Right atrium auricular region (tissue), 2 donors: ENCODE results near the gene MOV10L1. TPM values are rescaled to one million over a fixed set of nuclear protein-coding genes. Genes with fewer than 3 reads are reported as not detected.
"Not testable (repeated sequence)": the region's sequence is repeated elsewhere in the genome, so short reads cannot be mapped to it uniquely, and the experiment has no call there.

Source experiments
- DNase-seq: peaks from one replicate; pipeline ENCODE4 v3.0.0-alpha.2; 2019; ENCODE audit warnings: low spot score
- H3K27ac ChIP-seq, 2 donors: fragments of 200-600 bp; sonication (generic); 1 replicate in 1 of 2; 2 replicates in 1 of 2; pipeline ENCODE4 v1.5.1; 2016 to 2019
- H3K27me3 ChIP-seq, 2 donors: fragments of 200-600 bp; sonication (generic); one replicate each; pipeline versions ENCODE4 v1.5.1 to v1.6.0; 2017 to 2019
- H3K36me3 ChIP-seq: fragments of 200-600 bp; sonication (generic); one replicate; pipeline ENCODE4 v1.5.1; 2016
- H3K4me1 ChIP-seq, 2 donors: fragments of 200-600 bp; sonication (generic); one replicate each; pipeline versions ENCODE4 v1.5.1 to v1.6.0; 2017 to 2019
- H3K4me3 ChIP-seq, 2 donors: fragments of 200-600 bp; sonication (generic); 1 replicate in 1 of 2; 2 replicates in 1 of 2; pipeline ENCODE4 v1.5.1; 2017 to 2019; ENCODE audit warnings: mild to moderate bottlenecking in 1 of 2, moderate library complexity in 1 of 2
- H3K9me3 ChIP-seq, 2 donors: fragments of 200-600 bp; sonication (generic); one replicate each; pipeline ENCODE4 v1.5.1; 2019
- total RNA-seq, 2 donors: library from RNA; depleted of rRNA; stranded (reverse); fragments of >200 nt; gene quantifications; one replicate each; pipeline ENCODE4 v1.1.0, GENCODE V29; 2016
- TF ChIP-seq, protein P1 (sequence below), 2 donors: fragments of 200-600 bp; sonication (generic); IDR thresholded peaks; one replicate each; pipeline ENCODE4 v1.5.1; 2019; ENCODE audit warnings: antibody characterized with exemption in 2 of 2

Gene MOV10L1
- total RNA-seq, 2 donors from 2014 or later: 0.43 to 1.1 TPM

DNA sequence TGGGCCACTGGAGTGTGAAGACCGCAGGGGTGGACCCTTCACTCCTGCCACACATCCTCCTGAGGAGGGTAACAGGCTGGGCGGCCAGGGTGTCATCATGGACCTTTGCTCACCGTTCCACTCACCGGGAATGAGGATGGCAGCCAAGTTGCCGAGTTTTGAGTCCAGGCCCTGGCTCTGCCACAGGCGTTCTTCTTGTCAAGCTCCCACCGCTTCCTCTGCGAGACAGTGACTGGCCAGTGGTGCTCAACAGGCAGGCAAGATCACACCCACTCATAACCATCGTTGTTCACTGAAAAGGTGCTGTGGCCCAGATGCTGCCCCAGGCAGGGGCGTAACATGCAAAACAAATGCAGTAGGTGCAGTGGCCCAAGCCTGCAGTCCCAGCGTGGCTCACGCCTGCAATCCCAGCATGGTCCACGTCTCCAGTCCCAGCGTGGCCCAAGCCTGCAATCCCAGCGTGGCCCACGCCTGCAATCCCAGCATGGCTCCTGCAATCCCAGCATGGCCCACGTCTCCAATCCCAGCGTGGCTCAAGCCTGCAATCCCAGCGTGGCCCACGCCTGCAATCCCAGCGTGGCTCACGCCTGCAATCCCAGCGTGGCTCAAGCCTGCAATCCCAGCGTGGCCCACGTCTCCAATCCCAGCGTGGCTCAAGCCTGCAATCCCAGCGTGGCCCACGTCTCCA is 75.8 kb downstream of the MOV10L1 start:
- no peak for DNase-seq
- Histone ChIP-seq H3K27me3 (no peaks in the 10 kb centered on the region), H3K9me3 (no peaks in the 10 kb centered on the region), H3K36me3 (no peaks in the 10 kb centered on the region), H3K4me3 (no peak overlapping the region), H3K4me1 (peaks cover 0 to 9% of the 10 kb centered on the region in 2 donors), H3K27ac (no peak overlapping the region)
- TF ChIP-seq, protein P1, sequence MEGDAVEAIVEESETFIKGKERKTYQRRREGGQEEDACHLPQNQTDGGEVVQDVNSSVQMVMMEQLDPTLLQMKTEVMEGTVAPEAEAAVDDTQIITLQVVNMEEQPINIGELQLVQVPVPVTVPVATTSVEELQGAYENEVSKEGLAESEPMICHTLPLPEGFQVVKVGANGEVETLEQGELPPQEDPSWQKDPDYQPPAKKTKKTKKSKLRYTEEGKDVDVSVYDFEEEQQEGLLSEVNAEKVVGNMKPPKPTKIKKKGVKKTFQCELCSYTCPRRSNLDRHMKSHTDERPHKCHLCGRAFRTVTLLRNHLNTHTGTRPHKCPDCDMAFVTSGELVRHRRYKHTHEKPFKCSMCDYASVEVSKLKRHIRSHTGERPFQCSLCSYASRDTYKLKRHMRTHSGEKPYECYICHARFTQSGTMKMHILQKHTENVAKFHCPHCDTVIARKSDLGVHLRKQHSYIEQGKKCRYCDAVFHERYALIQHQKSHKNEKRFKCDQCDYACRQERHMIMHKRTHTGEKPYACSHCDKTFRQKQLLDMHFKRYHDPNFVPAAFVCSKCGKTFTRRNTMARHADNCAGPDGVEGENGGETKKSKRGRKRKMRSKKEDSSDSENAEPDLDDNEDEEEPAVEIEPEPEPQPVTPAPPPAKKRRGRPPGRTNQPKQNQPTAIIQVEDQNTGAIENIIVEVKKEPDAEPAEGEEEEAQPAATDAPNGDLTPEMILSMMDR (IDR thresholded peaks at IDR 0.05): no peak

DNA sequence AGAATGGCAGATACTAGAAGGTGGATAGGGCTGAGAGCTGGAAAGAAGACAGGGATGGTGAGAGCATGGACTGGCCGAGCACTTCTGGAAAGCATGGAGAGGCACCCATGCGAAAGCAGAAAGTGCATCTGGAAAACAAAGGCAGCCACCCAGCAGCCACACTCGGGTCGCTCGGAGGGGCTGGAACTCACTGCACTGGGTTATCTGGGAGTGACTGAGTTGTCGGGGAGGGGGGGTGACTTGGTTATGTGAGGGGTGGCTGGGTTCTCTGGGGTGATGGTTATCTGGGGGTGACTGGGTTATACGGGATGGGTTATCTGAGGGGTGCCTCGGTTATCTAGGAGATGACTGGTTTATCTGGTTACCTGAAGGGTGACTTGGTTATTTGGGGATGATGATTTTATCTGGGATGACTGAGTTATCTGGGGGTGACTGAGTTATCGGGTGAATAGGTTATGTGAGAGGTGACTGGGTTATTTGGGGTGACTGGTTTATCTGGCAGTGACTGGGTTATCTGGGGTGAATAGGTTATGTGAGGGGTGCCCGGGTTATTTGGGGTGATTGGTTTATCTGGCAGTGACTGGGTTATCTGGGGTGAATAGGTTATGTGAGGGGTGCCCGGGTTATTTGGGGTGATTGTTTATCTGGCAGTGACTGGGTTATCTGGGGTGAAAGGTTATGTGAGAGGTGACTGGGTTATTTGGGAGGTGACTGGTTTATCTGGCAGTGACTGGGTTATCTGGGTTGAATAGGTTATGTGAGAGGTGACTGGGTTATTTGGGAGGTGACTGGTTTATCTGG is 78.1 kb downstream of the MOV10L1 start:
- no peak for DNase-seq
- no peaks in the 10 kb centered on the region for H3K27me3 ChIP-seq
- TF ChIP-seq, protein P1 (IDR thresholded peaks at IDR 0.05): no peak
- H3K9me3 ChIP-seq: no peaks in the 10 kb centered on the region
- no peak overlapping the region for H3K4me3 ChIP-seq
- peaks cover 0 to 22% of the 10 kb centered on the region in 2 donors for H3K4me1 ChIP-seq
- no peak overlapping the region for H3K27ac ChIP-seq
- no peaks in the 10 kb centered on the region for H3K36me3 ChIP-seq

DNA sequence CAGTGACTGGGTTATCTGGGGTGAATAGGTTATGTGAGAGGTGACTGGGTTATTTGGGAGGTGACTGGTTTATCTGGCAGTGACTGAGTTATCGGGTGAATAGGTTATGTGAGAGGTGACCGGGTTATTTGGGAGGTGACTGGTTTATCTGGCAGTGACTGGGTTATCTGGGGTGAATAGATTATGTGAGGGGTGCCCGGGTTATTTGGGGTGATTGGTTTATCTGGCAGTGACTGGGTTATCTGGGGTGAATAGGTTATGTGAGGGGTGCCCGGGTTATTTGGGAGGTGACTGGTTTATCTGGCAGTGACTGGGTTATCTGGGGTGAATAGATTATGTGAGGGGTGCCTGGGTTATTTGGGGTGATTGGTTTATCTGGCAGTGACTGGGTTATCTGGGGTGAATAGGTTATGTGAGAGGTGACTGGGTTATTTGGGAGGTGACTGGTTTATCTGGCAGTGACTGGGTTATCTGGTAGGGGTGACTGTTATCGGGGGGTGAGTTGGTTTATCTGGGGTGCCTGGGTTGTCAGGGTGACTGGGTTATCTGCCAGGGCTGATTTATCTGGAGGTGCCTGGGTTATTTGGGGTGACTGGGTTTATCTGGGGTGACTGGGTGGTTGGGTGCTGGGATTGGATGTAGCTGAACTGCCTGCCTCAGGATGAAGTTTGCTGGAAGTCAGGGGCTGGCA is 78.8 kb downstream of the MOV10L1 start:
- H3K4me1 ChIP-seq: peaks cover 0 to 22% of the 10 kb centered on the region in 2 donors
- H3K27me3 ChIP-seq, H3K36me3 ChIP-seq, H3K4me3 ChIP-seq, H3K27ac ChIP-seq, DNase-seq, H3K9me3 ChIP-seq: not testable (repeated sequence)

DNA sequence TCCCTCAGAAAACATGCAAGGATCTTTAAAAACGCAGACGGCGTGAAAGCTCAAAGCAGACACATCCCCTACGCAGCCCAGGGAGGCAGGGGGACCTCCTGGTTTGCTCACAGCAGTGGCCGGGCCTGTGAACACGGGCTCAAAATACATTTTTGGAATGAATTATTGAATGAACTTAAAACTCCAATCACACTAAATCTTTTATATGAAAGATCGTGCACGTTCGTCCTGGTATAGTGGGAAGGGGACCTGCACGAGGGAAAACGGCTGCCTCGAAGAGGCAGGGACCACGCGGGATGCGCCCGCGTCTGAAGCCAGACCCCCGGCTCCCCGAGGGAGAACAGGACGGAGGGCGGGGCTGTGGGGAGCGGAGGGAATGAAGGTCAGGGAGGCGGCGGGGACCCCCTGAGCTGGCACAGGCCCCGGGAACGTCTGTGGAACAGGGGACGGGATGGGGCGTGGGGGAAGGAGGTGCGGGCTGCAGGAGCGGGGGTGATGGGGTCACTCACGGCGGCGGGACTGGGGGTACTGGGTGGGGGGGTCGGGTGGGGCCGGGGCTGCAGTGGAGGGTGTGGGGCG is 79.5 kb downstream of the MOV10L1 start:
- H3K27ac ChIP-seq: no peak overlapping the region
- TF ChIP-seq, protein P1 (IDR thresholded peaks at IDR 0.05): no peak
- no peaks in the 10 kb centered on the region for H3K27me3 ChIP-seq
- DNase-seq: no peak
- no peaks in the 10 kb centered on the region for H3K9me3 ChIP-seq
- H3K4me1 ChIP-seq: peaks cover 0 to 22% of the 10 kb centered on the region in 2 donors
- H3K4me3 ChIP-seq: peak overlapping the region; percentile 40 to 56
- no peaks in the 10 kb centered on the region for H3K36me3 ChIP-seq

DNA sequence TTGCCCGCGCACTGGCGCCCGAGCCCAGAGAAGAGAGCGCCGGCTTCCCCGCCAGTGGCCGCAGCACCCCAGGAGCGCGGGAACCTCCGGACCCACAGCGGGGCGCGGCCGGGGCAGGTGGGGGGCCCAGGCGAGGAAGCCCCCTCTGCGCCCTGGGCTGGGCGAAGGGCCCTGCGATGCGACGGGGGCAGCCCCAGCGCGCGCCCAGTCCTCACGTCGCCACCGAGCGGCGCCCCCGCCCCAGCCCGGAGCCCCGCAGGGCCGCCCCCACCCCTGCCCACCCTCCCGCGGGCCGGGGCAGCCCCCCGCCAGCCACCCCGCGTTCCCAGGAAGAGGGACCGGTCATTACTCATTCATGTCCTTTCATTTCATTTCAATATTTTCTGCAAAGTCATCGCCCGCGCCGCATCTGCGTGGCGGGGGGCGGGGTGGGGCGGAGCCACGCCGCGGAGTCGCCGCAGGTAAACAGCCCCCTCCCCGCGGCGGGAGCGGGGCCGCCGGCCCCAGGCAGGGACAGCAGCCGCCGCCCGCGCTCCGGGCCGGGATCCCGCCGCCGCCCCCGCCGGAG is 80.1 kb downstream of the MOV10L1 start:
- H3K4me3 ChIP-seq: peak overlapping the region; percentile 40 to 56
- H3K36me3 ChIP-seq: no peaks in the 10 kb centered on the region
- peaks cover 0 to 22% of the 10 kb centered on the region in 2 donors for H3K4me1 ChIP-seq
- H3K27me3 ChIP-seq: no peaks in the 10 kb centered on the region
- H3K9me3 ChIP-seq: no peaks in the 10 kb centered on the region
- TF ChIP-seq, protein P1 (IDR thresholded peaks at IDR 0.05): no peak
- H3K27ac ChIP-seq: no peak overlapping the region
- DNase-seq: no peak
